ENCODE measurements around the gene ALDH1A2.

The ALDH1A2 gene

GRCh38 chr15:57925650-57926049 lies 139.9 kb downstream of the ALDH1A2 start:
- Mint-ChIP-seq H3K9me3 (no peaks in the 10 kb centered on the region), H3K27ac (no peak overlapping the region), H3K4me1 (no peaks in the 10 kb centered on the region), H3K4me3 (no peak overlapping the region), H3K36me3 (no peaks in the 10 kb centered on the region)
- ATAC-seq = no peak
- no peak for DNase-seq (ENCODE audit: low spot score in 2 of 2)

DNA sequence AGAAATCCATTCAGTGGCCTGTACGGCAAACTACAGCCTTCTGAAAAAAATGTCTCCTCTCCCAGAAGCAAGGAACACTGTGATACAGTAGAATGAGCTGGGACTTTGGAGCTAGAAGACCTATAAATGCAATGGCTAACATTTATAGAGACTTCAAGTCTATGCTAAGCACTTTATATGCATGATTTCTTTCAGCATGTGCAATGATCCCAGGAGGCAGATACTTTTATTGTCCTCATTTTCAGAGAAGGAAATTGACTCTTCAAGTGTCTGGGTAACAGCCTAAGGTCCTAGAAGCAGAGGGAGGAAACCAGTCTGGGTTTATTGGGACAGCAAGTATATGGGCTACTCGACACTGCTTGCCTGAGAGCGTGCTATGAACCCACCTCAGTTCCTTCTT lies 140.9 kb downstream of the ALDH1A2 start:
- Mint-ChIP-seq H3K36me3 (no peaks in the 10 kb centered on the region), H3K4me3 (no peak overlapping the region), H3K9me3 (no peaks in the 10 kb centered on the region), H3K27ac (no peak overlapping the region), H3K4me1 (no peaks in the 10 kb centered on the region)
- ATAC-seq (no peak), DNase-seq (ENCODE audit: low spot score in 2 of 2) (no peak)

DNA sequence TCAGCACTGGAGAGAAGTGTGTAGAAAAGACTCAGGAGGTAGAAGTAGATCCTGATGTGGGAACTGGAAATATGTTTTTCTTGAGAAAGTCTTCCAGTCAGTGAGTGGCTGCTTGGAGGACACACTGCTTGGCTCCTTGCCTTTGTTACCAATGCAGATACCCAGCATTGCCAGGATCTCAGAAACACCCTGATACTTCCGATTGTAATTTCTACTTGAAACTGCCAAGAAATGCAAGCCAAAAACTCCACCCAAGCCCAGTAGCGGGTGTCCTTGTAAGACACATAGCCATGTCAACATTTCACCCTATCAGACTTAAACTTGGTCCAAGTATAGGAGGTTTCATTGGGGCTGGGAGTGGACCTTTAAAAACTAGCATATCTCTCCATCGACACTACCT lies 141.8 kb downstream of the ALDH1A2 start:
- Mint-ChIP-seq H3K4me3 (no peak overlapping the region), H3K36me3 (no peaks in the 10 kb centered on the region), H3K4me1 (no peaks in the 10 kb centered on the region), H3K9me3 (no peaks in the 10 kb centered on the region), H3K27ac (no peak overlapping the region)
- DNase-seq (ENCODE audit: low spot score in 2 of 2) = no peak
- ATAC-seq = no peak

- Mint-ChIP-seq H3K9me3 (no peaks in the 10 kb centered on the region), H3K4me3 (no peak overlapping the region)
- ATAC-seq = no peak
These were observed 142.2 kb downstream of the ALDH1A2 start for GRCh38 chr15:57923306-57923705.

GRCh38 chr15:57922776-57923175 lies 142.7 kb downstream of the ALDH1A2 start:
- Mint-ChIP-seq H3K9me3 (no peaks in the 10 kb centered on the region), H3K27ac (no peak overlapping the region), H3K36me3 (no peaks in the 10 kb centered on the region), H3K4me3 (no peak overlapping the region), H3K4me1 (no peaks in the 10 kb centered on the region)
- ATAC-seq (no peak), DNase-seq (ENCODE audit: low spot score in 2 of 2) (no peak)

More at GRCh38 chr15:57923306-57923705, 142.2 kb downstream of the ALDH1A2 start:
- H3K27ac Mint-ChIP-seq = no peak overlapping the region
- DNase-seq (ENCODE audit: low spot score in 2 of 2) = no peak
- H3K4me1 Mint-ChIP-seq = no peaks in the 10 kb centered on the region
- no peaks in the 10 kb centered on the region for H3K36me3 Mint-ChIP-seq

- H3K36me3 Mint-ChIP-seq = no peaks in the 10 kb centered on the region
- H3K27ac Mint-ChIP-seq = no peak overlapping the region
- DNase-seq (ENCODE audit: low spot score in 2 of 2) (no peak), ATAC-seq (no peak)
- no peaks in the 10 kb centered on the region for H3K9me3 Mint-ChIP-seq
- H3K4me3 Mint-ChIP-seq = no peak overlapping the region
- H3K4me1 Mint-ChIP-seq = no peaks in the 10 kb centered on the region
These were observed 144.1 kb downstream of the ALDH1A2 start for GRCh38 chr15:57921371-57921770.

DNA sequence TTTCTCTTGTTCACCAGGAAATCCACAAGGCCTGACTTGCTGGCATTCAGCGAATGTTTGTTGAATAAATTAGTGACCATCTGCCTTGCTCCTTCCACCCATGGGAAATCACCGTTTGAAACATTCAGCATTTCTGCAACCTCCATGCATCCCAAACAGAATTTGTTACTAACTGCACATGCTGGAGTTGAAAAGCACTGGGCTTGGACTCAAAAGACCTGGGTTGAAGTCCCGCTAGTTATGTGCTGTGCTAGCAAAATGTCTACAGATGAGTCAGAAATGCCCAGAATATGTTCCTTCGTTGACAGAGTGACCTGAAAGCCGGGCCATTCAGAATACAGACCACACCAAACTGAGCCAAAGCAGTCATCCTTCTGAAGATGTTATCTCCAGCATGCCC lies 144.6 kb downstream of the ALDH1A2 start:
- no peaks in the 10 kb centered on the region for H3K4me1 Mint-ChIP-seq
- no peaks in the 10 kb centered on the region for H3K9me3 Mint-ChIP-seq
- no peak overlapping the region for H3K27ac Mint-ChIP-seq
- ATAC-seq (no peak), DNase-seq (ENCODE audit: low spot score in 2 of 2) (no peak)
- no peak overlapping the region for H3K4me3 Mint-ChIP-seq
- H3K36me3 Mint-ChIP-seq = no peaks in the 10 kb centered on the region

DNA sequence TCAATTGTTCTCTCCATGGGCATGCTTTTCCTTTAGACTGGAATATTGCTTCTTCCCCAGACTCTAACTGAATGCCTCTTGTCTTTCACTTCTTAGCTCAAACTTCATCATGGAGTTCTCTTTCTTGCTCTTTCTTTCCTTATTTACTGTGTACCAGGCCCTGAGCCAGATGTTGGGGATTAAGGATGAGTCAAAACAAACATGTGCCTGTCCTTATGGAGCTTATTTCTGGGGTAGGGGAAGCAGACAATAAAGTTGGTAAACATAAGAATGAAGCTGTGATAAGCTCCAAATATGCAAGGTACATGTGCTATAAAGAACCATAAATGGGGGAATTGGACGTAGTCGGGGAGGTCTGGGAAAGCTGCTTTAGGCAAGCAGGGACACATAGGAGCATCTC lies 145.8 kb downstream of the ALDH1A2 start:
- Mint-ChIP-seq H3K4me3 (no peak overlapping the region), H3K9me3 (no peaks in the 10 kb centered on the region), H3K36me3 (no peaks in the 10 kb centered on the region), H3K27ac (no peak overlapping the region), H3K4me1 (no peaks in the 10 kb centered on the region)
- ATAC-seq = no peak
- no peak for DNase-seq (ENCODE audit: low spot score in 2 of 2)

- no peak for ATAC-seq
- H3K9me3 Mint-ChIP-seq = no peaks in the 10 kb centered on the region
These were observed 147.5 kb downstream of the ALDH1A2 start for GRCh38 chr15:57917998-57918397.

GRCh38 chr15:57916695-57917094 lies 148.8 kb downstream of the ALDH1A2 start:
- no peak overlapping the region for H3K27ac Mint-ChIP-seq
- DNase-seq (ENCODE audit: low spot score in 2 of 2) (no peak), ATAC-seq (no peak)
- no peaks in the 10 kb centered on the region for H3K4me1 Mint-ChIP-seq
- no peak overlapping the region for H3K4me3 Mint-ChIP-seq
- no peaks in the 10 kb centered on the region for H3K9me3 Mint-ChIP-seq
- no peaks in the 10 kb centered on the region for H3K36me3 Mint-ChIP-seq

More at GRCh38 chr15:57917998-57918397, 147.5 kb downstream of the ALDH1A2 start:
- H3K36me3 Mint-ChIP-seq = no peaks in the 10 kb centered on the region
- DNase-seq (ENCODE audit: low spot score in 2 of 2) = no peak
- no peak overlapping the region for H3K27ac Mint-ChIP-seq
- H3K4me1 Mint-ChIP-seq = no peaks in the 10 kb centered on the region
- no peak overlapping the region for H3K4me3 Mint-ChIP-seq

GRCh38 chr15:57915827-57916531 lies 149.5 kb downstream of the ALDH1A2 start:
- no peak overlapping the region for H3K4me3 Mint-ChIP-seq
- no peaks in the 10 kb centered on the region for H3K9me3 Mint-ChIP-seq
- ATAC-seq = no peak
- no peaks in the 10 kb centered on the region for H3K36me3 Mint-ChIP-seq
- no peaks in the 10 kb centered on the region for H3K4me1 Mint-ChIP-seq
- no peak for DNase-seq (ENCODE audit: low spot score in 2 of 2)
- no peak overlapping the region for H3K27ac Mint-ChIP-seq

GRCh38 chr15:57914350-57915055 lies 151.0 kb downstream of the ALDH1A2 start:
- Mint-ChIP-seq H3K9me3 (no peaks in the 10 kb centered on the region), H3K4me3 (no peak overlapping the region), H3K4me1 (no peaks in the 10 kb centered on the region), H3K36me3 (no peaks in the 10 kb centered on the region), H3K27ac (no peak overlapping the region)
- ATAC-seq (no peak), DNase-seq (ENCODE audit: low spot score in 2 of 2) (no peak)

DNA sequence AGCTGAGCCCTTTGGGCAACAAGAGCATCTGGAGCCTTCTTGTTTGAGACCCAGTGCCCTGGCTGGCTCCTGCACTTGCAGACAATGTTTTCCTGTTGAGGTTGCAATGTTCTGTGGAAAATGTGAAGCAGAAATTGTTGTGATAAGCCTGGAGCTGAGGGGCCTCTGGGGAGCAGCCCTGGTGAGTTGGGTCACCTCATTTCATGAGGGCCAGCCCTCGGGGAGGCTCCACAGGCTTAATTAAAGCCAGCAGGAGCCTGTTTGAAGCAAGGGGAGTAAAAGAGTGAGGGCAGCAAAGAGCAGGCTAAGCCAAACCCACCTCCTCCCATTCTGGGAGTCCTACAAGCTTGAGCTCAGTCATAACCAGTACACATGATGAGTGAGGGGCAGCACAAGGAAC lies 154.3 kb downstream of the ALDH1A2 start:
- H3K9me3 Mint-ChIP-seq = peaks cover 2% of the 10 kb centered on the region
- no peak overlapping the region for H3K27ac Mint-ChIP-seq
- DNase-seq (ENCODE audit: low spot score in 2 of 2) (no peak), ATAC-seq (no peak)
- H3K36me3 Mint-ChIP-seq = no peaks in the 10 kb centered on the region
- no peak overlapping the region for H3K4me3 Mint-ChIP-seq
- H3K4me1 Mint-ChIP-seq = no peaks in the 10 kb centered on the region

DNA sequence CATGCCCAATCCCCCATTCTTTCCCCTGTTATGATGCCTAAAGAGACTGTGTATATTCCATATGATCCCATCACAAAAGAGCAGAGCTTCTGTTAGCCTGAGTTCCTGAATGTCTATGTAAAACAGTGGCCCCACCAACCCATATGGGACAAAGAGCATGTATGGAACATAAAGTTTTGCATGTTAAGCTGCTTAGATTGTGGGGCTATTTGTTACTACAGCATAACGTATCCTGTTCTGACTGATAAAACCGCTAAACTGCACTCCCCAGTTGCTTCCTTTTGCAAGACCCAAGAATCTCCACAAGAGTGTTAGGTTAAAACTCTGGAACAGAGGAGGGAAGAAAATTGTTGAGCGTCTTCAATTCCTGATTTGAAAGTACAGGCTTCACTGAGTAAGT lies 154.8 kb downstream of the ALDH1A2 start:
- Mint-ChIP-seq H3K27ac (no peak overlapping the region), H3K9me3 (peaks cover 2% of the 10 kb centered on the region), H3K36me3 (no peaks in the 10 kb centered on the region), H3K4me3 (no peak overlapping the region), H3K4me1 (no peaks in the 10 kb centered on the region)
- DNase-seq (ENCODE audit: low spot score in 2 of 2) = no peak
- ATAC-seq = no peak

GRCh38 chr15:57909388-57909787 lies 156.1 kb downstream of the ALDH1A2 start:
- Mint-ChIP-seq H3K4me3 (no peak overlapping the region), H3K4me1 (no peaks in the 10 kb centered on the region), H3K9me3 (peaks cover 2% of the 10 kb centered on the region), H3K27ac (no peak overlapping the region), H3K36me3 (no peaks in the 10 kb centered on the region)
- DNase-seq (ENCODE audit: low spot score in 2 of 2) = no peak
- no peak for ATAC-seq

- H3K4me1 Mint-ChIP-seq = no peaks in the 10 kb centered on the region
- DNase-seq (ENCODE audit: low spot score in 2 of 2) = no peak
- H3K9me3 Mint-ChIP-seq = peaks cover 2% of the 10 kb centered on the region
- H3K36me3 Mint-ChIP-seq = no peaks in the 10 kb centered on the region
- no peak for ATAC-seq
- H3K27ac Mint-ChIP-seq = no peak overlapping the region
- H3K4me3 Mint-ChIP-seq = no peak overlapping the region
These were observed 161.9 kb downstream of the ALDH1A2 start for GRCh38 chr15:57903626-57904025.
